ENCODE results near the gene LDLRAD4.

LDLRAD4 gene

GRCh38 chr18:13218368-13218991 is at the start of gene LDLRAD4:
LDLRAD4 (plus strand) TSS chr18:13218760.
- DNase-seq (ENCODE audit: low read depth), result no peak

- DNase-seq (ENCODE audit: low read depth), result no peak
These were observed 44.9 kb upstream of the LDLRAD4 start for GRCh38 chr18:13173578-13174145.

- DNase-seq (ENCODE audit: low read depth), result no peak
These were observed 43.3 kb upstream of the LDLRAD4 start for GRCh38 chr18:13175266-13175665.

- DNase-seq (ENCODE audit: low read depth), result no peak
These were observed 42.8 kb upstream of the LDLRAD4 start for GRCh38 chr18:13175754-13176210.

- DNase-seq (ENCODE audit: low read depth), result no peak
These were observed 41.7 kb upstream of the LDLRAD4 start for GRCh38 chr18:13176847-13177246.

GRCh38 chr18:13178197-13178596 is 40.4 kb upstream of the LDLRAD4 start:
- DNase-seq (ENCODE audit: low read depth), result no peak

GRCh38 chr18:13178976-13179375 is 39.6 kb upstream of the LDLRAD4 start:
- no peak for DNase-seq (ENCODE audit: low read depth)

- no peak for DNase-seq (ENCODE audit: low read depth)
These were observed 38.9 kb upstream of the LDLRAD4 start for GRCh38 chr18:13179566-13180113.

- no peak for DNase-seq (ENCODE audit: low read depth)
These were observed 37.8 kb upstream of the LDLRAD4 start for GRCh38 chr18:13180614-13181375.

GRCh38 chr18:13181765-13182164 is 36.8 kb upstream of the LDLRAD4 start:
- no peak for DNase-seq (ENCODE audit: low read depth)

GRCh38 chr18:13183359-13183758 is 35.2 kb upstream of the LDLRAD4 start:
- no peak for DNase-seq (ENCODE audit: low read depth)

- no peak for DNase-seq (ENCODE audit: low read depth)
These were observed 34.8 kb upstream of the LDLRAD4 start for GRCh38 chr18:13183790-13184189.

GRCh38 chr18:13184396-13184795 is 34.2 kb upstream of the LDLRAD4 start:
- no peak for DNase-seq (ENCODE audit: low read depth)

- DNase-seq (ENCODE audit: low read depth), result no peak
These were observed 32.8 kb upstream of the LDLRAD4 start for GRCh38 chr18:13185675-13186198.

GRCh38 chr18:13186687-13187086 is 31.9 kb upstream of the LDLRAD4 start:
- DNase-seq (ENCODE audit: low read depth), result no peak

- no peak for DNase-seq (ENCODE audit: low read depth)
These were observed 31.1 kb upstream of the LDLRAD4 start for GRCh38 chr18:13187498-13187897.

GRCh38 chr18:13191031-13191430 is 27.5 kb upstream of the LDLRAD4 start:
- DNase-seq (ENCODE audit: low read depth), result no peak

- DNase-seq (ENCODE audit: low read depth), result no peak
These were observed 26.8 kb upstream of the LDLRAD4 start for GRCh38 chr18:13191779-13192178.

GRCh38 chr18:13192970-13193369 is 25.6 kb upstream of the LDLRAD4 start:
- DNase-seq (ENCODE audit: low read depth), result no peak

- no peak for DNase-seq (ENCODE audit: low read depth)
These were observed 24.3 kb upstream of the LDLRAD4 start for GRCh38 chr18:13194239-13194638.

GRCh38 chr18:13198701-13199100 is 19.9 kb upstream of the LDLRAD4 start:
- no peak for DNase-seq (ENCODE audit: low read depth)

- no peak for DNase-seq (ENCODE audit: low read depth)
These were observed 19.4 kb upstream of the LDLRAD4 start for GRCh38 chr18:13199169-13199568.

GRCh38 chr18:13201292-13201691 is 17.3 kb upstream of the LDLRAD4 start:
- no peak for DNase-seq (ENCODE audit: low read depth)
